AG09319 (cell line): ENCODE data around the gene ACKR2.

Experiments
- DNase-seq: peaks from one replicate; pipeline ENCODE4 v3.0.0-alpha.2; 2010; ENCODE audit warnings: low read depth; ENCODE audit errors: extremely low read depth
- TF ChIP-seq, protein P1 (sequence below): IDR thresholded peaks from 2 replicates; pipeline ENCODE4 v1.5.1; 2011; ENCODE audit warnings: low read depth, mild to moderate bottlenecking, inconsistent platforms, low read length, moderate library complexity

The ACKR2 gene

DNA sequence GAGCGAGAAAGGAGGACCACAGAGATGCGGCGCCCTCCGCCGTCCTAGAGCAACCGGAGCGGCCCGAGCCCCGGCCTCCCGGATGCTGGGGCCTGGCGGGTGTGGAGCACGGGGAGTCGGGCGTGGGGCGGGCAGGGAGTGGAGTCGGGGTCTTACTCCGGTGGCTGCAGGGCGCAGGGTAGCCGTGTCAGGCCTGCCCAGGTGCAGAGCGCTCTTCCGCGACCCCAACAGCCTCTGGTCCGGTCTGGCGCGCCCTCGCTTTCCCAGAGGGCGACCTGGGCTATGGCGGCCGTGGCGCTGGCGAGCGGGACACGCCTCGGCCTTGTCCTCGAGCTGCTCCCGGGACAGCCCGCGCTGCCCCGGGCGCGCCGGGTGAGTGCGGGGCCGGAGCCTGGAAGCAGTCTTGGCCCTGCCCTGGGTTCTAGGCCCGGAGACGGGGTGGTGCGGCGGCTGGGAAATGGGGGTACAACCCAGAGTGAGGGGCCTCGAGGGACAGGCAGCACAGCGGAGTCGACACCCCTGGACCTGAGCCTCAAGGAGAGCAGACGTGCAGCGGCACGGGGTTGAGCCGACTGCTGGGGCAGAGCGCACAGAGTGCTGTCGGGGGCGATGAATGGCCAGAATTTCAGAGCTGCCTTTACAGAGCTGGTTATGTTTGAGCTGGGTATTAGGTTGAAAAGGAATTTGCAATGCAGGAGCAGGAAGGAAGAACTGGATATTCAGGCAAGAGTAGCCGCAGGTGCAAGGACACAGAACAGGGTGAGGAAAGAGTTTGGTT lies 97.0 kb downstream of the ACKR2 start, which contains the start of gene ZNF662:
ZNF662 (plus strand) TSS at position 73 of the 778 bp plus-strand sequence. CDS start 1,973 bp downstream, outside the sequence.
- DNase-seq = no peak

DNA sequence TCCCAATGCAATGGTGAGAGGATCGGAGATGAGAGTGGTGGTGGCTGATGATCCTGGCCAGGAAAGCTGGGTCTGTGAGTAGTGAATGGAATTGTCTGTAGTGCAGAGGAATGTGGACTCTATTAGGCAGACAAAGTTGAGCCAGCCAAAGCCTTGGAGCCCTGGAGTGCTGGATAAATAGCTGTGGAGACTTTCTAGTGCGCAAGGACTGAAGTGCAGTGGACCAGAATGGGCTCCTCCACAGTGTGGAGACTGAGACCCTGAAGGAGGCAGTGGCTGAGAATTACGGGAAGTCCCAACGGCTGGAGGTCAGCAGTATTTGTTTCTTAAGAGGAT lies 97.6 kb downstream of the ACKR2 start:
- DNase-seq = no peak
- TF ChIP-seq, protein P1, sequence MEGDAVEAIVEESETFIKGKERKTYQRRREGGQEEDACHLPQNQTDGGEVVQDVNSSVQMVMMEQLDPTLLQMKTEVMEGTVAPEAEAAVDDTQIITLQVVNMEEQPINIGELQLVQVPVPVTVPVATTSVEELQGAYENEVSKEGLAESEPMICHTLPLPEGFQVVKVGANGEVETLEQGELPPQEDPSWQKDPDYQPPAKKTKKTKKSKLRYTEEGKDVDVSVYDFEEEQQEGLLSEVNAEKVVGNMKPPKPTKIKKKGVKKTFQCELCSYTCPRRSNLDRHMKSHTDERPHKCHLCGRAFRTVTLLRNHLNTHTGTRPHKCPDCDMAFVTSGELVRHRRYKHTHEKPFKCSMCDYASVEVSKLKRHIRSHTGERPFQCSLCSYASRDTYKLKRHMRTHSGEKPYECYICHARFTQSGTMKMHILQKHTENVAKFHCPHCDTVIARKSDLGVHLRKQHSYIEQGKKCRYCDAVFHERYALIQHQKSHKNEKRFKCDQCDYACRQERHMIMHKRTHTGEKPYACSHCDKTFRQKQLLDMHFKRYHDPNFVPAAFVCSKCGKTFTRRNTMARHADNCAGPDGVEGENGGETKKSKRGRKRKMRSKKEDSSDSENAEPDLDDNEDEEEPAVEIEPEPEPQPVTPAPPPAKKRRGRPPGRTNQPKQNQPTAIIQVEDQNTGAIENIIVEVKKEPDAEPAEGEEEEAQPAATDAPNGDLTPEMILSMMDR = no peak

More for the DNA sequence above, 97.0 kb downstream of the ACKR2 start, which contains the start of gene ZNF662:
- TF ChIP-seq, protein P1 = no peak

DNA sequence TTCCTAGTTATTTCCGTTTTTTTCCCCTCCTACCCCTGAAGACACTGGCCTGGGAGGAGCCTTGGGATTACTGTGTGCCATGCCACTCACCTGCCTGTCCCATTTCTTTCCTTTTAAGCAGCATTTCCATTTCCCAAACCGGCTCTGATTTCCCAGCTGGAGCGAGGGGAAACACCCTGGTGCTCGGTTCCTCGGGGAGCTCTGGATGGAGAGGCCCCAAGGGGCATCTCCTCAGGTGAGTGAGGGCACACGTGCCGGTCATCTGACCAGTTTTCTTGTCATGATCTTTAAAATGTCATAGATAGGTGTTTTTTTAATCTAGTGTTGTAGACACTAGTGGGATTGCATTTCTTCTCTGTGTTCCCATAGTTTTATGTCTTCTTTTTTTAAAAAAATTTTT lies 99.4 kb downstream of the ACKR2 start:
- DNase-seq = no peak
- TF ChIP-seq, protein P1 = no peak

DNA sequence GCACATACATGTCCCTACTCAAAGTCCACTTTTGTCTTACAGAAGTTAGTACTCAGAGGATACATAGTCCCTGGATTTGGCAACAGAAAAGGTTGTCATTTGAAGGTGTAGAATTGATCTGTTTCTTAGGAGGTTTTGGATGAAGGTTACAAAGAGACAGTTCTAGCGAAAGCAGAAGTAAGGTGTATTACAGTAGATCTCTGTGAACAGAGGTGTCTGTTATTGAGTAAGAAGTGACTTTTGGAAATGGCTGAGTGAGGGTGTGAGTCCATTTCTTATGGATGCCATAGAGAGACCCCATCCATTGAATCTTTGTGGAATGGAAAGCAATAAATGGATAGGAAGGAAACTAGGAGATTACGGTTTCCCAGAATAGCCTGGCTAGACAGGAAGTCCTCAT lies 102.3 kb downstream of the ACKR2 start:
- DNase-seq = no peak
- TF ChIP-seq, protein P1 = no peak

DNA sequence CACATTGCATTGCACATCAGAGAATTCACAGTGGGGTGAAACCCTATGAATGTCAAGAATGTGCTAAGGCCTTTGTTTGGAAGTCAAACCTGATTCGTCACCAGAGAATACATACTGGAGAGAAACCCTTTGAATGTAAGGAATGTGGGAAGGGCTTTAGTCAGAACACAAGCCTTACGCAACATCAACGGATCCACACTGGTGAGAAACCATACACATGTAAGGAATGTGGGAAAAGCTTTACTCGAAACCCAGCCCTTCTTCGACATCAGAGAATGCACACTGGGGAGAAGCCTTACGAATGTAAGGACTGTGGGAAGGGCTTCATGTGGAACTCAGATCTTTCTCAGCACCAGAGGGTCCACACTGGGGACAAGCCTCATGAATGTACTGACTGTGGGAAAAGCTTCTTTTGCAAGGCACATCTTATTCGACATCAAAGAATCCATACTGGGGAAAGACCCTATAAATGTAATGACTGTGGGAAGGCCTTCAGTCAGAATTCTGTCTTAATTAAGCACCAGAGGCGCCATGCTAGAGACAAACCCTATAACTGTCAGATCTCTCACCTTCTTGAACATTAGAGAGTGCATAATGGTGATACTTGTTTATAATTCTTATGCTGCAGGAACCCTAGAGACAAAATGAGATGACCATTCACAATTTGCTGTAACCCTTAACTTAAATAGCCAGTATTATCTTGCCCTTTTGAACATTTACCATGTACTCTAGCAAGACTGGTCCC lies 105.7 kb downstream of the ACKR2 start:
- TF ChIP-seq, protein P1 = no peak
- DNase-seq = no peak
